Sigmoid colon (tissue), 7 donors: ENCODE measurements around the gene CFAP210. TPM values are rescaled to one million over a fixed set of nuclear protein-coding genes. Genes with fewer than 3 reads are reported as not detected.
"Not testable (repeated sequence)": the region's sequence is repeated elsewhere in the genome, so short reads cannot be mapped to it uniquely, and the experiment has no call there.

Experiments
- DNase-seq: peaks from one replicate; pipeline ENCODE4 v3.0.0-alpha.2; 2019
- H3K27ac ChIP-seq, 4 donors: fragments of 200-600 bp; sonication (generic); one replicate each; pipeline ENCODE4 v1.5.1; 2016 to 2019; ENCODE audit warnings: mild to moderate bottlenecking in 1 of 4
- H3K27me3 ChIP-seq, 3 donors: fragments of 200-600 bp; sonication (generic); one replicate each; pipeline ENCODE4 v1.5.1; 2019; ENCODE audit warnings: mild to moderate bottlenecking in 1 of 3
- H3K36me3 ChIP-seq, 4 donors: fragments of 200-600 bp; sonication (generic); one replicate each; pipeline ENCODE4 v1.5.1; 2016 to 2019
- H3K4me1 ChIP-seq, 4 donors: fragments of 200-600 bp; sonication (generic); one replicate each; pipeline ENCODE4 v1.5.1; 2017 to 2019
- H3K4me3 ChIP-seq, 4 donors: fragments of 200-600 bp; sonication (generic); one replicate each; pipeline ENCODE4 v1.5.1; 2017 to 2019; ENCODE audit warnings: mild to moderate bottlenecking in 2 of 4, moderate library complexity in 1 of 4
- H3K9me3 ChIP-seq, 4 donors: fragments of 200-600 bp in 3 of 4; sonication (generic) in 3 of 4; one replicate each; pipeline versions ENCODE4 v1.5.1 to v1.6.1; 2013 to 2019
- EP300 ChIP-seq, 4 donors: sonication (generic); formaldehyde crosslinking; IDR thresholded peaks; one replicate each; pipeline ENCODE4 v1.6.1; 2017; ENCODE audit warnings: antibody characterized with exemption in 4 of 4
- POLR2A ChIP-seq, 2 donors: fragments of 450-650 bp; IDR thresholded peaks; one replicate each; pipeline ENCODE4 v1.6.1; 2016; ENCODE audit warnings: antibody characterized with exemption in 2 of 2, mild to moderate bottlenecking in 2 of 2, moderate library complexity in 2 of 2
- POLR2AphosphoS5 ChIP-seq, 4 donors: sonication (generic); formaldehyde crosslinking; IDR thresholded peaks; one replicate each; pipeline ENCODE4 v1.6.1; 2017; ENCODE audit warnings: antibody characterized with exemption in 4 of 4
- WGBS, 2 donors: extraction: QIAGEN DNeasy Blood & Tissue Kit; methylation state at CpG; one replicate each; pipeline ENCODE4 v1.1.7; 2013; 5-methylcytosine and 5-hydroxymethylcytosine counted together
- intact Hi-C: fragments of 100-400 bp; cut with DNase I; formaldehyde crosslinking; loops from one replicate; pipeline ENCODE4 v1.15.1; 2023
- polyA plus RNA-seq, 3 donors: library from polyadenylated mRNA; stranded (reverse); fragments of 200-250 nt; gene quantifications; one replicate each; pipeline ENCODE4 v1.2.3, GENCODE V29; 2013
- small RNA-seq, 3 donors: library from RNA; depleted of rRNA; stranded (forward); fragments of <200 nt; gene quantifications; one replicate each; pipeline ENCODE3, GENCODE V24; 2016
- total RNA-seq, 4 donors: library from RNA; depleted of rRNA; stranded (reverse); fragments of >200 nt; gene quantifications; one replicate each; pipeline ENCODE4 v1.1.0, GENCODE V29; 2016
- TF ChIP-seq, protein P1 (sequence below), 4 experiments: fragments of 450-650 bp in 3 of 4; fragments of 200-600 bp in 1 of 4; IDR thresholded peaks; one replicate each; pipeline ENCODE4 v1.5.1; 2016 to 2019; ENCODE audit warnings: antibody characterized with exemption in 4 of 4, mild to moderate bottlenecking in 3 of 4, moderate library complexity in 2 of 4
- donor health status: healthy with polysubstance abuse.
- donor health status: Bipolar disorder and iron deficiency.
- donor health status: healthy.

Gene CFAP210
- total and polyA plus RNA-seq, 7 donors = 0.04 TPM; not detected in 6

DNA sequence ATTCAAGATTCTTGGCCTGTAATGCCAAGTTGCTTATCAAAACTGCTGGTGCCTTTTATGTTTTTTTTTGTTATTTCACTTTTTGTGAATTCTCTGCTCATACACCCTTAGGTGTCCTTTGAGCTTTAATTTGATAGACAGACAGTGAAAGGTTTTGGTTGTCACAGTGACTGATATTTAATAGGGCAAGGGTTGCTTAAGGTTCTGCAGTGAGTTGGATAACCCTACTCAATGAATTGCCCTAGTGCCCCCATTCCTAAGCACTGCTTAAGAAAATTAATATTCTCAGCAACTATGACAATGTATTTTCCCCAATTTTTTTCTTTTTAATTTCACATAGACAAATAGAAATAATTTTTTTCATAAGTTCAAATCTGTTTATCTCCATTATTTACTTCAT lies 94.6 kb downstream of the CFAP210 start:
- H3K36me3 ChIP-seq = peaks cover 0 to 6% (median 1%) of the 10 kb centered on the region in 4 donors
- H3K4me1 ChIP-seq = no peaks in the 10 kb centered on the region
- TF ChIP-seq POLR2A (IDR thresholded peaks at IDR 0.05) = no peak
- no peak for TF ChIP-seq EP300 (IDR thresholded peaks at IDR 0.05)
- no peak for TF ChIP-seq POLR2AphosphoS5 (IDR thresholded peaks at IDR 0.05)
- TF ChIP-seq, protein P1, sequence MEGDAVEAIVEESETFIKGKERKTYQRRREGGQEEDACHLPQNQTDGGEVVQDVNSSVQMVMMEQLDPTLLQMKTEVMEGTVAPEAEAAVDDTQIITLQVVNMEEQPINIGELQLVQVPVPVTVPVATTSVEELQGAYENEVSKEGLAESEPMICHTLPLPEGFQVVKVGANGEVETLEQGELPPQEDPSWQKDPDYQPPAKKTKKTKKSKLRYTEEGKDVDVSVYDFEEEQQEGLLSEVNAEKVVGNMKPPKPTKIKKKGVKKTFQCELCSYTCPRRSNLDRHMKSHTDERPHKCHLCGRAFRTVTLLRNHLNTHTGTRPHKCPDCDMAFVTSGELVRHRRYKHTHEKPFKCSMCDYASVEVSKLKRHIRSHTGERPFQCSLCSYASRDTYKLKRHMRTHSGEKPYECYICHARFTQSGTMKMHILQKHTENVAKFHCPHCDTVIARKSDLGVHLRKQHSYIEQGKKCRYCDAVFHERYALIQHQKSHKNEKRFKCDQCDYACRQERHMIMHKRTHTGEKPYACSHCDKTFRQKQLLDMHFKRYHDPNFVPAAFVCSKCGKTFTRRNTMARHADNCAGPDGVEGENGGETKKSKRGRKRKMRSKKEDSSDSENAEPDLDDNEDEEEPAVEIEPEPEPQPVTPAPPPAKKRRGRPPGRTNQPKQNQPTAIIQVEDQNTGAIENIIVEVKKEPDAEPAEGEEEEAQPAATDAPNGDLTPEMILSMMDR (IDR thresholded peaks at IDR 0.05) = no peak
- H3K27ac ChIP-seq = no peak overlapping the region
- H3K27me3 ChIP-seq = no peaks in the 10 kb centered on the region
- no peaks in the 10 kb centered on the region for H3K9me3 ChIP-seq
- H3K4me3 ChIP-seq = no peak overlapping the region
- intact Hi-C loops = no loop called here
- DNase-seq = no peak

DNA sequence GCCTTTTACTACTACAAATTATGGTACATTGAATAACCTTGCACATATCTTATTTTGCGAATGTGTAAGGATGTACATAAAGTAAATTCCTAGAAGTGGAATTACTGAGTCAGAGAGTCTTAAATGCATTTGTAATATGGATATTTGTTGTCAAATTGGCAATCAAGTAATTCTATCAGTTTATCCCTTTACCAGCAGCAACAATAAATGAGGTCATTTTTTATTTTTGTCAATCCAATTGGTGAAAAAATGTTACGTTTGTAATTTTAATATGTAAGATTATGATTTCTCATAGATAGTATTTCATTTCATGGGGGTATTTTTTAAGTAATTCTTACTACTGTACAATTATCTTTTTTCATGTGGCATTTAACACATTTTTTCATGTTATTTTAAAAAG lies 95.2 kb downstream of the CFAP210 start:
- no peaks in the 10 kb centered on the region for H3K4me1 ChIP-seq
- H3K36me3 ChIP-seq = peaks cover 0 to under 1% (median 0%) of the 10 kb centered on the region in 4 donors
- no peaks in the 10 kb centered on the region for H3K27me3 ChIP-seq
- TF ChIP-seq POLR2AphosphoS5 (IDR thresholded peaks at IDR 0.05) (no peak), POLR2A (IDR thresholded peaks at IDR 0.05) (no peak)
- TF ChIP-seq, protein P1 (IDR thresholded peaks at IDR 0.05) = no peak
- no peak for DNase-seq
- no peak overlapping the region for H3K27ac ChIP-seq
- no peaks in the 10 kb centered on the region for H3K9me3 ChIP-seq
- 91 to 97% methylated on average over 2 of the region's 2 CpGs for WGBS, 2 donors
- intact Hi-C loops = no loop called here
- H3K4me3 ChIP-seq = no peak overlapping the region

DNA sequence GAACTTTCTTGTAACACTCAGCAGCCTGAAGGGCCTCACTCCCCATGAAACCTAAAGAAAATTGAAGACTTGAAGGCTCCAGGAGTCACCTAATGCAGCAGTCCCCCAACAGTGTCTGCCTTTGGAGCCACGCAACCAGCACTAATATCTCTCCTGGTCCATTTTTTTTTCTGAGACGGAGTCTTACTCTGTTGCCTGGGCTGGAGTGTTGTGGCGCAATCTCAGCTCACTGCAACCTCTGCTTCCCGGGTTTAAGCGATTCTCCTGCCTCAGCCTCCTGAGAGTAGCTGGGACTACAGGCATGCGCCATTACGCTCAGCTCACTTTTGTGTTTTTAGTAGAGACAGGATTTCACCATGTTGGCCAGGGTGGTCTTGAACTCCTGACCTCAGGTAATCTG lies 97.7 kb downstream of the CFAP210 start:
- DNase-seq, H3K36me3 ChIP-seq, H3K9me3 ChIP-seq, intact Hi-C loops, H3K4me3 ChIP-seq, H3K27ac ChIP-seq, H3K27me3 ChIP-seq, H3K4me1 ChIP-seq: not testable (repeated sequence)
- 84% methylated on average over 7 of the region's 7 CpGs for WGBS, 2 donors

Small RNA genes lying within 50 kb of the gene (small RNA-seq; reads per million reads assigned to genes)
- 0 reads per million in 3 donors for gene RF00432

Other genes starting within 250 kb of the CFAP210 start
- 1 to 10 TPM; 8.2 to 9.5 (median 9.2) TPM for gene BBS5, start 214.9 kb downstream of the CFAP210 start, total RNA-seq
- 1 to 10 TPM in 2 of 3 donors, under 1 TPM in 1; 0.92 to 2.3 (median 1.2) TPM for gene BBS5, start 214.9 kb downstream of the CFAP210 start, polyA plus RNA-seq
- gene KLHL41, start 184.7 kb downstream of the CFAP210 start, total RNA-seq = 1 to 10 TPM; 1.5 to 3.2 (median 1.9) TPM
- gene KLHL41, start 184.7 kb downstream of the CFAP210 start, polyA plus RNA-seq = under 1 TPM in 2 of 3 donors, not detected in 1; 0.17 to 0.60 TPM
- gene FASTKD1, start 120.5 kb downstream of the CFAP210 start, total RNA-seq = 10 to 100 TPM; 15.1 to 24.4 (median 18.5) TPM
- 10 to 100 TPM; 16.2 to 40.8 (median 40.5) TPM for gene FASTKD1, start 120.5 kb downstream of the CFAP210 start, polyA plus RNA-seq
- 10 to 100 TPM; 41.3 to 54.0 (median 45.7) TPM for gene PPIG, start 110.1 kb downstream of the CFAP210 start, total RNA-seq
- gene PPIG, start 110.1 kb downstream of the CFAP210 start, polyA plus RNA-seq = 10 to 100 TPM; 25.7 to 36.2 (median 33.6) TPM
- 10 to 100 TPM in 2 of 4 donors, 1 to 10 TPM in 2; 5.8 to 19.9 (median 14.3) TPM for gene PHOSPHO2, start 64 bp upstream of the CFAP210 start, total RNA-seq
- gene PHOSPHO2, start 64 bp upstream of the CFAP210 start, polyA plus RNA-seq = 10 to 100 TPM in 1 of 3 donors, 1 to 10 TPM in 2; 3.8 to 15.3 (median 6.6) TPM
- gene KLHL23, start 39.4 kb upstream of the CFAP210 start, total RNA-seq = 10 to 100 TPM; 59.5 to 66.0 (median 64.4) TPM
- 1 to 10 TPM; 4.1 to 4.8 (median 4.6) TPM for gene KLHL23, start 39.4 kb upstream of the CFAP210 start, polyA plus RNA-seq
- 100 to 1,000 TPM in 1 of 4 donors, 10 to 100 TPM in 3; 68.1 to 126 (median 87.8) TPM for gene SSB, start 104.5 kb upstream of the CFAP210 start, total RNA-seq
- 10 to 100 TPM; 55.0 to 71.7 (median 56.5) TPM for gene SSB, start 104.5 kb upstream of the CFAP210 start, polyA plus RNA-seq
- 100 to 1,000 TPM in 2 of 4 donors, 10 to 100 TPM in 2; 51.5 to 337 (median 86.9) TPM for gene METTL5, start 130.5 kb upstream of the CFAP210 start, total RNA-seq
- 10 to 100 TPM; 47.8 to 83.5 (median 74.9) TPM for gene METTL5, start 130.5 kb upstream of the CFAP210 start, polyA plus RNA-seq
- gene UBR3, start 133.0 kb upstream of the CFAP210 start, total RNA-seq = 100 to 1,000 TPM in 1 of 4 donors, 10 to 100 TPM in 3; 63.3 to 101 (median 76.8) TPM
- gene UBR3, start 133.0 kb upstream of the CFAP210 start, polyA plus RNA-seq = 10 to 100 TPM in 1 of 3 donors, 1 to 10 TPM in 2; 4.2 to 10.3 (median 4.8) TPM